ENCODE measurements around the gene LY6G5B.

Gene LY6G5B

GRCh38 chr6:31669676-31670075 lies at the start of gene LY6G5B:
Gene LY6G5B, plus strand, starts transcription at chr6:31669976. Its CDS starts 975 bp downstream, at chr6:31670951.
- no peak for DNase-seq

- DNase-seq = peak in 38 of 56 donors; percentile 44 to 99 (median 81)
These were observed 49.0 kb upstream of the LY6G5B start, which contains the start of gene PRRC2A for GRCh38 chr6:31620586-31621319. Gene PRRC2A, plus strand, starts transcription at chr6:31620715. Its CDS starts 2,075 bp downstream, at chr6:31622790.

- DNase-seq = no peak
These were observed 48.3 kb upstream of the LY6G5B start for GRCh38 chr6:31621320-31621939.

DNA sequence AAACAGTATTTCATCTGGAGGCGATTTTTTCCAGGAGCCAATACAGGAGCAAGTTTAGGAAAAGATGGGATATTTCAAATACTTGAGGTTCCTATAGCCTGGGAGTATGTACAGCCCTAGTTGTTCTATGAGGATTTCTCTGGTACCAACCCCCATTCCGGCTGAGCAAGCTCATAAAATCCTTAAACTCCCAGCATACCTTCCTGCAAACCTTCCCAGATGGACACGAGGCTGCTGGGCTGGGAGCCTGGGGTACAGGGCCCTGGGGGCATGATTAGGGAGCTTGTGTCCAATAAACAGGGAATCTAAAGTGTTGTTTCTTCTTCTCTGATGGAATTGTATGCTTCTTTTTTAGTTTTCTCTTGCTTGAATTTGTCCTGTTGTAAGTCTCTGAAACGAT lies 47.8 kb upstream of the LY6G5B start:
- no peak for DNase-seq

- DNase-seq = no peak
These were observed 47.1 kb upstream of the LY6G5B start for GRCh38 chr6:31622684-31623091.

GRCh38 chr6:31624070-31624469 lies 45.7 kb upstream of the LY6G5B start:
- no peak for DNase-seq

GRCh38 chr6:31626952-31627351 lies 42.8 kb upstream of the LY6G5B start:
- no peak for DNase-seq

DNA sequence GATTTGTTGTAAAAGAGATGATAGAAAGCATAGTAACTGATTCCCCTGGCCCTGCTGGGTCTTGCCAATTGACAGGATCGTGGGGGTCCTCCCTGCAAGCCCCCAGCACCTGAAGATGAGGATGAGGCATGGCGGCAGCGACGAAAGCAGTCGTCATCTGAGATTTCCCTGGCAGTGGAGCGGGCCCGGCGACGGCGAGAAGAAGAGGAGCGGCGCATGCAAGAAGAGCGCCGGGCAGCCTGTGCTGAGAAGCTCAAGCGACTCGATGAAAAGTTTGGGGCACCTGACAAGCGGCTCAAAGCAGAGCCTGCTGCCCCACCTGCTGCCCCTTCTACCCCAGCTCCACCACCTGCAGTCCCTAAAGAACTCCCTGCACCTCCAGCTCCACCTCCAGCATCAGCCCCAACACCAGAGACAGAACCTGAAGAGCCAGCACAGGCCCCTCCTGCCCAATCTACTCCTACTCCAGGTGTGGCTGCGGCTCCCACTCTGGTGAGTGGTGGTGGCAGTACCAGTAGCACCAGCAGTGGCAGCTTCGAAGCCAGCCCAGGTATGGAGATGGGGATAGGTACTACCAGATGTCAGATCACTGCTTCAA lies 42.0 kb upstream of the LY6G5B start:
- DNase-seq = no peak

GRCh38 chr6:31629014-31629413 lies 40.8 kb upstream of the LY6G5B start:
- no peak for DNase-seq

GRCh38 chr6:31630177-31630934 lies 39.4 kb upstream of the LY6G5B start:
- no peak for DNase-seq

GRCh38 chr6:31631209-31631608 lies 38.6 kb upstream of the LY6G5B start:
- DNase-seq = no peak

GRCh38 chr6:31631681-31632278 lies 38.0 kb upstream of the LY6G5B start:
- no peak for DNase-seq

- DNase-seq = no peak
These were observed 37.4 kb upstream of the LY6G5B start for GRCh38 chr6:31632279-31632946.

- no peak for DNase-seq
These were observed 36.3 kb upstream of the LY6G5B start for GRCh38 chr6:31633447-31633846.

DNA sequence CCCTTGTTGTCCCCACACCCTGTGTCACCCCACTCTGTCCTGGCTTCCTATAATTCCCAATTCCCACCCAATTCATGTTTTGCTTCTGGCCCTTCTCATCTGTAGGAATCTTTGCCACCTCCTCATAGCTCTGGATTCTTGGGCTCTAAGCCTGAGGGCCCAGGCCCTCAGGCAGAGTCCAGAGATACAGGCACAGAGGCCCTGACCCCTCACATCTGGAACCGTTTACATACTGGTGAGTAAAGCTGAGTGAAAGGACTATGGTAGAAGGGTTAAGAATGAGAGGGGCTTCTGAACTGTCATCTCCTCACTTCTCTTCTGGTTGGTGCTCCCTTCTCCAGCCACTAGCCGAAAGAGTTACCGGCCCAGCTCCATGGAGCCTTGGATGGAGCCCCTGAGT lies 35.6 kb upstream of the LY6G5B start:
- no peak for DNase-seq

DNA sequence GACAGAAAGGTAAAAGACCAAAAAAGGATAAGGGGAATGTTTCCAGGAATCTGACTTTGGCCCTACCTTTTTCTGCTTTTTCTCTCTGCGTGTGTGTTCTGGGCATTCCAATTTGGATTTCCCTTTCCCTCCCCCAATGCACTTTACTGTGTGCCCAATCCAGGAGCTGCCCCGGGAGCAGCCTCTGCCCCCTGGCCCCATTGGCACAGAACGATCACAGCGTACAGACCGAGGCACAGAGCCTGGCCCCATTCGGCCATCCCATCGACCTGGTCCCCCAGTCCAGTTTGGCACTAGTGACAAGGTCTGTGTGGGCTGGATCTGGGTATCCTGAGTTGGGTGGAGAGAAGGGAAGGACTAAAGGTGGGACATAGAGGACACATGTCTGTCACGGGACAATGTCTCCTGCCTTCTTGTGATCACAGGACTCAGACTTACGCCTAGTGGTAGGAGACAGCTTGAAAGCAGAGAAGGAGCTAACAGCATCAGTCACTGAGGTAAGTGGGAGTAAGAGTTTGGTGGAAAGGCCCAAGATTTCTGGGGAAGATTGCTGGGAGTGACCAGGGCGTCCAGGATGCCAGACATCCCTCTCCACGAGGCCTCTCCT lies 34.7 kb upstream of the LY6G5B start:
- no peak for DNase-seq

DNA sequence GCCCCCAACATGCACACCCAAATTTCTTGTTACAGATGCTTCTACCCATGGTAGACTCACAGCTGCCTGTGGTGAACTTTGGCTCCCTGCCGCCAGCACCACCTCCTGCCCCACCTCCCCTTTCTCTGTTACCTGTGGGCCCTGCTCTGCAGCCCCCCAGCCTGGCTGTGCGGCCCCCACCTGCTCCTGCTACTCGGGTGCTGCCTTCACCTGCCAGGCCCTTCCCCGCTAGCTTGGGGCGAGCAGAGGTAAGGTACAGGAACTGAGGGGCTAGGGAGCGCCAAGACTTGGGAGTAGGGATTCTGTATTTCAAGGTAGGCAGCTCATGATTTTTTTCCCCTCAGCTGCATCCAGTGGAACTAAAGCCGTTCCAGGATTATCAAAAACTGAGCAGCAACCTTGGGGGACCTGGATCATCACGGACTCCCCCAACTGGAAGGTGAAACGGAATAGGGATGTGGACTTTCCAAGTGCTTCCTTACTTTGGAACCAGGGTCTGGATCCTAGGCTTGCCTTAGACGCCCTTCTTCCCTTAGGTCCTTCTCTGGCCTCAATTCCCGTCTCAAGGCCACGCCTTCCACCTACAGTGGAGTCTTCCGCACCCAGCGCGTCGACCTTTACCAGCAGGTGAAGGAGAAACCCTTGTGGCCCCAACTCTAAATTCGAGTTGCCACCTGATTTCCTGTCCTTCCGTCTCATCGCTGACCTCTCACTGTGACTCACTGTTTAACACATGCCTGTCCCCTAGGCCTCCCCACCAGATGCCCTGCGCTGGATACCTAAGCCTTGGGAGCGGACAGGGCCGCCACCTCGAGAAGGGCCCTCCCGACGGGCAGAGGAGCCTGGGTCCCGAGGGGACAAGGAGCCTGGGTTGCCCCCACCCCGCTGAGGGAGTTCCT lies 32.8 kb upstream of the LY6G5B start:
- no peak for DNase-seq

DNA sequence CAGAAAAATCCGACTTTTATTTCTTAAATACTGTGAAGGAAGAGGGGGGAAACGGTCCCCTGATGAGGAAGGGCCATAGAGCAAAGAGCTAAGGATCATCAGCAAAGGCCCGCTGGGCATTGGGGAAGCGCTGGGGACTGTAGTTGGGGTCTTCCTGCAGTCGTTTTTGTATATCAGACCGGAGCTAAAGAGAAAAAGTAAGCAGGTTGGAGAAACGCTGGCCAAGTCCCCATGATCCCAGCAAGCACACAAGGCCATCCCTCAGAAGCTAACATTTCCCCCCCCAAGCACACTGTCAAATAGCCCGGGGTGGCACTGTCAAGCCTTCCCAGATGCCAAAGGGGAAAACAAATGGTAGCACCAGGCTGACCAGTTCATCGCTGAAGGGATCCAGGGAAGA lies 30.7 kb upstream of the LY6G5B start:
- DNase-seq = no peak

- DNase-seq = no peak
These were observed 30.3 kb upstream of the LY6G5B start for GRCh38 chr6:31639449-31639861.

All from nucleus accumbens (tissue), 56 donors.